ENCODE data around the gene PSMD7. TPM values are rescaled to one million over a fixed set of nuclear protein-coding genes. Genes with fewer than 3 reads are reported as not detected.
A peak's percentile ranks its signal among the peaks of the same experiment; 100 is the strongest.

Gene PSMD7
- polyA plus RNA-seq, 1 experiment, result 86.0 TPM

- TF ChIP-seq CTCF (IDR thresholded peaks at IDR 0.05; ENCODE audit: insufficient read depth, low read depth, low read length), result no peak
- Histone ChIP-seq H3K36me3 (ENCODE audit: control insufficient read depth, insufficient read depth, low read length) (peaks cover 17% of the 10 kb centered on the region), H3K4me3 (ENCODE audit: low read depth, low read length) (no peak overlapping the region), H3K27me3 (ENCODE audit: control insufficient read depth, insufficient read depth, low read length) (no peaks in the 10 kb centered on the region)
- POLR2A ChIA-PET, result no interaction called here
- CTCF ChIA-PET, result no interaction called here
- DNase-seq (ENCODE audit: low read depth), result no peak
Observed at GRCh38 chr16:74307383-74307782, 10.8 kb downstream of the PSMD7 start.

GRCh38 chr16:74309789-74310781 is 13.5 kb downstream of the PSMD7 start:
- DNase-seq (ENCODE audit: low read depth), result no peak
- TF ChIP-seq CTCF (IDR thresholded peaks at IDR 0.05; ENCODE audit: insufficient read depth, low read depth, low read length), result peak; percentile 74
- Histone ChIP-seq H3K27me3 (ENCODE audit: control insufficient read depth, insufficient read depth, low read length) (no peaks in the 10 kb centered on the region), H3K4me3 (ENCODE audit: low read depth, low read length) (no peak overlapping the region), H3K36me3 (ENCODE audit: control insufficient read depth, insufficient read depth, low read length) (peaks cover 6% of the 10 kb centered on the region)
- CTCF ChIA-PET, result interaction anchor here (1.0 to 2.5 kb wide), 6 partner anchors 9 to 313 kb away, joined by 3 to 11 read pairs (median 6); no protein-coding TSS in a partner anchor
- POLR2A ChIA-PET, result no interaction called here

- TF ChIP-seq CTCF (IDR thresholded peaks at IDR 0.05; ENCODE audit: insufficient read depth, low read depth, low read length), result no peak
- no peaks in the 10 kb centered on the region for H3K36me3 ChIP-seq (ENCODE audit: control insufficient read depth, insufficient read depth, low read length)
- no peak for DNase-seq (ENCODE audit: low read depth)
- no peak overlapping the region for H3K4me3 ChIP-seq (ENCODE audit: low read depth, low read length)
- ChIA-PET CTCF (interaction anchor here (0.7 to 2.3 kb wide), 4 partner anchors 10 to 308 kb away, joined by 3 to 7 read pairs (median 3); no protein-coding TSS in a partner anchor), POLR2A (interaction anchor here (0.6 kb wide), 1 partner anchor 18 kb away, joined by 8 read pairs; no protein-coding TSS in a partner anchor)
- H3K27me3 ChIP-seq (ENCODE audit: control insufficient read depth, insufficient read depth, low read length), result no peaks in the 10 kb centered on the region
Observed at GRCh38 chr16:74315059-74315458, 18.4 kb downstream of the PSMD7 start.

- ChIA-PET POLR2A (no interaction called here), CTCF (interaction anchor here (2.4 kb wide), 1 partner anchor 11 kb away, joined by 9 read pairs; no protein-coding TSS in a partner anchor)
- Histone ChIP-seq H3K27me3 (ENCODE audit: control insufficient read depth, insufficient read depth, low read length) (no peaks in the 10 kb centered on the region), H3K36me3 (ENCODE audit: control insufficient read depth, insufficient read depth, low read length) (peaks cover 2% of the 10 kb centered on the region), H3K4me3 (ENCODE audit: low read depth, low read length) (no peak overlapping the region)
- no peak for TF ChIP-seq CTCF (IDR thresholded peaks at IDR 0.05; ENCODE audit: insufficient read depth, low read depth, low read length)
- DNase-seq (ENCODE audit: low read depth), result no peak
Observed at GRCh38 chr16:74320707-74321106, 24.1 kb downstream of the PSMD7 start.

- no peak for TF ChIP-seq CTCF (IDR thresholded peaks at IDR 0.05; ENCODE audit: insufficient read depth, low read depth, low read length)
Observed at GRCh38 chr16:74321356-74321755, 24.7 kb downstream of the PSMD7 start.

More at GRCh38 chr16:74321356-74321755, 24.7 kb downstream of the PSMD7 start:
- H3K4me3 ChIP-seq (ENCODE audit: low read depth, low read length), result no peak overlapping the region
- POLR2A ChIA-PET, result no interaction called here
- CTCF ChIA-PET, result no interaction called here
- no peaks in the 10 kb centered on the region for H3K27me3 ChIP-seq (ENCODE audit: control insufficient read depth, insufficient read depth, low read length)
- H3K36me3 ChIP-seq (ENCODE audit: control insufficient read depth, insufficient read depth, low read length), result peaks cover 2% of the 10 kb centered on the region
- no peak for DNase-seq (ENCODE audit: low read depth)
